Measurements from ENCODE around the gene MBNL3. TPM values are rescaled to one million over a fixed set of nuclear protein-coding genes. Genes with fewer than 3 reads are reported as not detected.

The MBNL3 gene
- total RNA-seq, 1 experiment from 2014 or later = 4.6 TPM

DNA sequence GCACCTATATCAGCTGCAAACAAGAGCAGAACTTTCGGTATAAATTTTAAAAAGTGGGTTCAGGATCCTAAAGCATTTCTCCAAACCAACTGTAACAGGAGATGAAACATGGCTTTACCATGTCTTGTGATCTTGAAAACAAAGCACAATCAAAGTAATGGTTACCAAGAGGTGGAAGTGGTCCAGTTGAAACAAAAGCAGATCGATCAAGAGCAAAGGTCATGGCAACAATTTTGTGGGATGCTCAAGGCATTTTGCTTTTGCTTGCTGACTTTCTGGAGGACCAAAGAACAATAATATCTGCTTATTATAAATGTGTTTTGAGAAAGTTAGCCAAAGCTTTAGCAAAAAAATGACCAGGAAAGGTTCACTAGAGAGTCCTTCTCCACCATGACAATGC, 152.7 kb downstream of the MBNL3 start:
- H3K27me3 ChIP-seq (ENCODE audit: insufficient read depth, low read length) = no peaks in the 10 kb centered on the region
- H3K79me2 ChIP-seq (ENCODE audit: insufficient read depth, low read length) = no peaks in the 10 kb centered on the region
- no peak for TF ChIP-seq EZH2phosphoT487 (IDR thresholded peaks at IDR 0.05; ENCODE audit: borderline replicate concordance)
- no peak for TF ChIP-seq TCF7L2 (IDR thresholded peaks at IDR 0.05; ENCODE audit: borderline replicate concordance, extremely low read depth, insufficient read depth, insufficient read length)
- no peak for TF ChIP-seq YY1 (IDR thresholded peaks at IDR 0.05; ENCODE audit: extremely low read depth, insufficient replicate concordance, low read depth, low read length)
- TF ChIP-seq, protein P1, sequence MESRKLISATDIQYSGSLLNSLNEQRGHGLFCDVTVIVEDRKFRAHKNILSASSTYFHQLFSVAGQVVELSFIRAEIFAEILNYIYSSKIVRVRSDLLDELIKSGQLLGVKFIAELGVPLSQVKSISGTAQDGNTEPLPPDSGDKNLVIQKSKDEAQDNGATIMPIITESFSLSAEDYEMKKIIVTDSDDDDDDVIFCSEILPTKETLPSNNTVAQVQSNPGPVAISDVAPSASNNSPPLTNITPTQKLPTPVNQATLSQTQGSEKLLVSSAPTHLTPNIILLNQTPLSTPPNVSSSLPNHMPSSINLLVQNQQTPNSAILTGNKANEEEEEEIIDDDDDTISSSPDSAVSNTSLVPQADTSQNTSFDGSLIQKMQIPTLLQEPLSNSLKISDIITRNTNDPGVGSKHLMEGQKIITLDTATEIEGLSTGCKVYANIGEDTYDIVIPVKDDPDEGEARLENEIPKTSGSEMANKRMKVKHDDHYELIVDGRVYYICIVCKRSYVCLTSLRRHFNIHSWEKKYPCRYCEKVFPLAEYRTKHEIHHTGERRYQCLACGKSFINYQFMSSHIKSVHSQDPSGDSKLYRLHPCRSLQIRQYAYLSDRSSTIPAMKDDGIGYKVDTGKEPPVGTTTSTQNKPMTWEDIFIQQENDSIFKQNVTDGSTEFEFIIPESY (IDR thresholded peaks at IDR 0.05; ENCODE audit: extremely low read depth, insufficient replicate concordance, low read length) = no peak
- no peak for TF ChIP-seq RAD21 (IDR thresholded peaks at IDR 0.05; ENCODE audit: low read depth)
- TF ChIP-seq ZNF274 (IDR thresholded peaks at IDR 0.05; ENCODE audit: low read depth, low read length) = no peak
- TF ChIP-seq ZFX (IDR thresholded peaks at IDR 0.05) = no peak
- no peak for TF ChIP-seq FOSL1 (IDR thresholded peaks at IDR 0.05; ENCODE audit: low read depth)
- TF ChIP-seq ATF3 (IDR thresholded peaks at IDR 0.05) = no peak
- TF ChIP-seq CEBPB (IDR thresholded peaks at IDR 0.05; ENCODE audit: low read depth) = no peak
- no peak for TF ChIP-seq POLR2A (IDR thresholded peaks at IDR 0.05; ENCODE audit: borderline replicate concordance, extremely low read depth, insufficient read depth, insufficient read length)
- no peak for TF ChIP-seq EZH2 (IDR thresholded peaks at IDR 0.05)
- TF ChIP-seq CBX3 (IDR thresholded peaks at IDR 0.05; ENCODE audit: low read depth) = no peak
- TF ChIP-seq, protein P2, sequence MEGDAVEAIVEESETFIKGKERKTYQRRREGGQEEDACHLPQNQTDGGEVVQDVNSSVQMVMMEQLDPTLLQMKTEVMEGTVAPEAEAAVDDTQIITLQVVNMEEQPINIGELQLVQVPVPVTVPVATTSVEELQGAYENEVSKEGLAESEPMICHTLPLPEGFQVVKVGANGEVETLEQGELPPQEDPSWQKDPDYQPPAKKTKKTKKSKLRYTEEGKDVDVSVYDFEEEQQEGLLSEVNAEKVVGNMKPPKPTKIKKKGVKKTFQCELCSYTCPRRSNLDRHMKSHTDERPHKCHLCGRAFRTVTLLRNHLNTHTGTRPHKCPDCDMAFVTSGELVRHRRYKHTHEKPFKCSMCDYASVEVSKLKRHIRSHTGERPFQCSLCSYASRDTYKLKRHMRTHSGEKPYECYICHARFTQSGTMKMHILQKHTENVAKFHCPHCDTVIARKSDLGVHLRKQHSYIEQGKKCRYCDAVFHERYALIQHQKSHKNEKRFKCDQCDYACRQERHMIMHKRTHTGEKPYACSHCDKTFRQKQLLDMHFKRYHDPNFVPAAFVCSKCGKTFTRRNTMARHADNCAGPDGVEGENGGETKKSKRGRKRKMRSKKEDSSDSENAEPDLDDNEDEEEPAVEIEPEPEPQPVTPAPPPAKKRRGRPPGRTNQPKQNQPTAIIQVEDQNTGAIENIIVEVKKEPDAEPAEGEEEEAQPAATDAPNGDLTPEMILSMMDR (IDR thresholded peaks at IDR 0.05 in 2 of 3, conservative IDR thresholded peaks at IDR 0.05 in 1 of 3; ENCODE audit: borderline replicate concordance in 1 of 3, insufficient read depth in 1 of 3, low read depth in 2 of 3, low read length in 2 of 3) = no peak
- H3K9me3 ChIP-seq (ENCODE audit: control insufficient read depth in 1 of 2, insufficient read depth in 1 of 2, low read depth in 1 of 2, low read length in 2 of 2) = no peaks in the 10 kb centered on the region
- H2AFZ ChIP-seq (ENCODE audit: low read depth, low read length, poor library complexity, severe bottlenecking) = no peak overlapping the region
- H3K9ac ChIP-seq (ENCODE audit: low read length) = no peak overlapping the region
- no peak overlapping the region for H3K27ac ChIP-seq (ENCODE audit: low read depth, low read length)
- no peaks in the 10 kb centered on the region for H3K9me2 ChIP-seq (ENCODE audit: insufficient read depth)
- no peaks in the 10 kb centered on the region for H4K20me1 ChIP-seq (ENCODE audit: insufficient read depth)
- BruUV-seq (replicated peaks) = no TSS peak
- no peak overlapping the region for H3K4me2 ChIP-seq (ENCODE audit: low read length)
- ATAC-seq = no peak
- H3K4me1 ChIP-seq (ENCODE audit: control insufficient read depth in 1 of 2, insufficient read depth in 2 of 2, low read length in 2 of 2) = no peaks in the 10 kb centered on the region
- H3K36me3 ChIP-seq (ENCODE audit: control insufficient read depth in 1 of 2, insufficient read depth in 2 of 2, low read length in 2 of 2) = no peaks in the 10 kb centered on the region
- RAD21 ChIA-PET (ENCODE audit: low non-redundant PET in 1 of 2, low total read pairs in 2 of 2, uncharacterized antibody in 2 of 2, unreplicated experiment in 2 of 2) = no interaction called here
- intact Hi-C loops (cut with micrococcal nuclease) = no loop called here
- no peak overlapping the region for H3K4me3 ChIP-seq (replicated peaks in 1 of 2; ENCODE audit: low read depth in 1 of 2, low read length in 2 of 2)
- POLR2A ChIA-PET = no interaction called here
- CTCF ChIA-PET = no interaction called here
- no peak for DNase-seq (ENCODE audit: low read depth, low spot score)

All from HCT116 (cell line).